GM18511 (cell line): Measurements from ENCODE around the gene ZFP92.

Experiments used
- ATAC-seq: cut with Tn5 transposase; IDR thresholded peaks from one replicate; pipeline ENCODE4 v1.9.1; 2021; ENCODE audit warnings: mild to moderate bottlenecking, moderate library complexity; ENCODE audit not compliant: unreplicated experiment

The ZFP92 gene

GRCh38 chrX:153406903-153407302 lies 4.4 kb upstream of the ZFP92 start:
- ATAC-seq, result no peak

- no peak for ATAC-seq
Observed at GRCh38 chrX:153407736-153408135, 3.5 kb upstream of the ZFP92 start.

- no peak for ATAC-seq
Observed at GRCh38 chrX:153408221-153408721, 3.0 kb upstream of the ZFP92 start.

- ATAC-seq, result no peak
Observed at GRCh38 chrX:153408871-153409351, 2.4 kb upstream of the ZFP92 start.

GRCh38 chrX:153409414-153410101 lies 1.7 kb upstream of the ZFP92 start:
- no peak for ATAC-seq

GRCh38 chrX:153410373-153410772 lies 899 bp upstream of the ZFP92 start:
- ATAC-seq, result no peak

GRCh38 chrX:153410888-153411254 lies 401 bp upstream of the ZFP92 start:
- ATAC-seq, result no peak

- ATAC-seq, result no peak
Observed at GRCh38 chrX:153411988-153412574, 809 bp downstream of the ZFP92 start.

- ATAC-seq, result no peak
Observed at GRCh38 chrX:153412746-153413720, 1.8 kb downstream of the ZFP92 start.

- no peak for ATAC-seq
Observed at GRCh38 chrX:153413731-153414130, 2.5 kb downstream of the ZFP92 start.

GRCh38 chrX:153414856-153415510 lies 3.7 kb downstream of the ZFP92 start:
- no peak for ATAC-seq

GRCh38 chrX:153416781-153417450 lies 5.6 kb downstream of the ZFP92 start:
- ATAC-seq, result no peak

- ATAC-seq, result no peak
Observed at GRCh38 chrX:153417637-153418036, 6.4 kb downstream of the ZFP92 start.

- no peak for ATAC-seq
Observed at GRCh38 chrX:153420851-153421599, 9.8 kb downstream of the ZFP92 start.

GRCh38 chrX:153421856-153422255 lies 10.6 kb downstream of the ZFP92 start:
- no peak for ATAC-seq

GRCh38 chrX:153423652-153424051 lies 12.4 kb downstream of the ZFP92 start:
- ATAC-seq, result no peak

GRCh38 chrX:153426204-153426603 lies 14.9 kb downstream of the ZFP92 start:
- no peak for ATAC-seq

GRCh38 chrX:153430796-153431195 lies 19.5 kb downstream of the ZFP92 start:
- ATAC-seq, result no peak

- ATAC-seq, result no peak
Observed at GRCh38 chrX:153433161-153433680, 21.9 kb downstream of the ZFP92 start.
